Stimulated activated CD8-positive, alpha-beta memory T cell treated with anti-CD3 and anti-CD28 coated beads, Interleukin-15, amount 100 ng/mL, for 48 hours (primary cell): Measurements from ENCODE around the gene EHMT1.
"Not testable (repeated sequence)": the region's sequence is repeated elsewhere in the genome, so short reads cannot be mapped to it uniquely, and the experiment has no call there.

Source experiments
- DNase-seq, 2 donors: peaks; one replicate each; pipeline ENCODE4 v3.0.0-alpha.2; 2020; ENCODE audit warnings: low read depth in 2 of 2

EHMT1 gene

GRCh38 chr9:137615387-137615871, 3.4 kb upstream of the EHMT1 start:
- no peak for DNase-seq

- DNase-seq = no peak
Observed at GRCh38 chr9:137619240-137620047, 639 bp downstream of the EHMT1 start.

GRCh38 chr9:137620048-137620405, 1.2 kb downstream of the EHMT1 start:
- no peak for DNase-seq

GRCh38 chr9:137620581-137620980, 1.8 kb downstream of the EHMT1 start:
- no peak for DNase-seq

GRCh38 chr9:137621131-137621757, 2.4 kb downstream of the EHMT1 start:
- DNase-seq = no peak

- DNase-seq = not testable (repeated sequence)
Observed at GRCh38 chr9:137622211-137622610, 3.4 kb downstream of the EHMT1 start.

GRCh38 chr9:137626464-137626863, 7.7 kb downstream of the EHMT1 start:
- DNase-seq = no peak

- DNase-seq = not testable (repeated sequence)
Observed at GRCh38 chr9:137627406-137627805, 8.6 kb downstream of the EHMT1 start.

- DNase-seq = no peak
Observed at GRCh38 chr9:137630126-137630525, 11.3 kb downstream of the EHMT1 start.

GRCh38 chr9:137630679-137631078, 11.9 kb downstream of the EHMT1 start:
- no peak for DNase-seq

GRCh38 chr9:137631345-137632229, 12.8 kb downstream of the EHMT1 start:
- no peak for DNase-seq

- DNase-seq = no peak
Observed at GRCh38 chr9:137632230-137633161, 13.7 kb downstream of the EHMT1 start.

GRCh38 chr9:137634016-137634415, 15.2 kb downstream of the EHMT1 start:
- no peak for DNase-seq

GRCh38 chr9:137638680-137639079, 19.9 kb downstream of the EHMT1 start:
- no peak for DNase-seq

- no peak for DNase-seq
Observed at GRCh38 chr9:137639303-137640051, 20.7 kb downstream of the EHMT1 start.

GRCh38 chr9:137640862-137641261, 22.1 kb downstream of the EHMT1 start:
- no peak for DNase-seq

GRCh38 chr9:137642118-137642601, 23.4 kb downstream of the EHMT1 start:
- DNase-seq = no peak

GRCh38 chr9:137642892-137643291, 24.1 kb downstream of the EHMT1 start:
- DNase-seq = no peak

- DNase-seq = no peak
Observed at GRCh38 chr9:137643921-137644320, 25.1 kb downstream of the EHMT1 start.

GRCh38 chr9:137645211-137645610, 26.4 kb downstream of the EHMT1 start:
- DNase-seq = no peak
